SJSA1 (cell line): ENCODE results near the gene TDRD1. TPM values are rescaled to one million over a fixed set of nuclear protein-coding genes. Genes with fewer than 3 reads are reported as not detected.

Source experiments
- DNase-seq, 2 experiments: peaks; one replicate each; pipeline ENCODE4 v3.0.0-alpha.2; 2015 to 2020; ENCODE audit warnings: low spot score in 2 of 2, low read depth in 1 of 2
- H3K27ac ChIP-seq: fragments of 250-450 bp; sonication (Bioruptor Pico); 2 replicates; pipeline ENCODE4 v1.5.1; 2020; ENCODE audit warnings: mild to moderate bottlenecking, moderate library complexity
- H3K27me3 ChIP-seq: fragments of 250-450 bp; sonication (Bioruptor Pico); replicated peaks from 2 replicates; pipeline ENCODE4 v1.5.1; 2020; ENCODE audit warnings: mild to moderate bottlenecking, moderate library complexity
- H3K36me3 ChIP-seq: fragments of 250-450 bp; sonication (Bioruptor Pico); 2 replicates; pipeline ENCODE4 v1.5.1; 2020; ENCODE audit warnings: mild to moderate bottlenecking
- H3K4me1 ChIP-seq: fragments of 250-450 bp; sonication (Bioruptor Pico); replicated peaks from 2 replicates; pipeline ENCODE4 v1.6.1; 2021; ENCODE audit warnings: mild to moderate bottlenecking
- H3K4me3 ChIP-seq: fragments of 250-450 bp; sonication (Bioruptor Pico); 2 replicates; pipeline ENCODE4 v1.5.1; 2020; ENCODE audit warnings: mild to moderate bottlenecking
- H3K9me3 ChIP-seq: fragments of 250-450 bp; sonication (Bioruptor Pico); replicated peaks from 2 replicates; pipeline ENCODE4 v1.5.1; 2020; ENCODE audit warnings: mild to moderate bottlenecking
- total RNA-seq: library from RNA; depleted of rRNA; stranded (reverse); fragments of >200 nt; shearing (Covaris generic); gene quantifications from 2 replicates; pipeline ENCODE4 v1.2.3, GENCODE V29; 2014

The TDRD1 gene
- total RNA-seq, 1 experiment from 2014 or later: not detected

GRCh38 chr10:114181971-114182370 is 2.8 kb downstream of the TDRD1 start:
- DNase-seq: no peak
- Histone ChIP-seq H3K4me1 (no peaks in the 10 kb centered on the region), H3K36me3 (no peaks in the 10 kb centered on the region), H3K4me3 (no peak overlapping the region), H3K9me3 (no peaks in the 10 kb centered on the region), H3K27ac (no peak overlapping the region), H3K27me3 (peaks cover 3% of the 10 kb centered on the region; the same call in 1 of the 2 replicates)

- peaks cover 3% of the 10 kb centered on the region; the same call in 1 of the 2 replicates for H3K27me3 ChIP-seq
- no peak overlapping the region for H3K27ac ChIP-seq
- DNase-seq: no peak
- no peak overlapping the region for H3K4me3 ChIP-seq
- no peaks in the 10 kb centered on the region for H3K9me3 ChIP-seq
- no peaks in the 10 kb centered on the region for H3K4me1 ChIP-seq
- no peaks in the 10 kb centered on the region for H3K36me3 ChIP-seq
Observed at GRCh38 chr10:114183563-114183962, 4.4 kb downstream of the TDRD1 start.

GRCh38 chr10:114184276-114184675 is 5.1 kb downstream of the TDRD1 start:
- H3K27ac ChIP-seq: no peak overlapping the region
- no peak for DNase-seq
- no peaks in the 10 kb centered on the region for H3K36me3 ChIP-seq
- H3K27me3 ChIP-seq: peaks cover 8% of the 10 kb centered on the region; the same call in 1 of the 2 replicates
- H3K4me3 ChIP-seq: no peak overlapping the region
- no peaks in the 10 kb centered on the region for H3K4me1 ChIP-seq
- no peaks in the 10 kb centered on the region for H3K9me3 ChIP-seq

- Histone ChIP-seq H3K9me3 (no peaks in the 10 kb centered on the region), H3K36me3 (no peaks in the 10 kb centered on the region), H3K4me1 (no peaks in the 10 kb centered on the region), H3K27me3 (peaks cover 17% of the 10 kb centered on the region), H3K27ac (no peak overlapping the region), H3K4me3 (no peak overlapping the region)
- DNase-seq: no peak
Observed at GRCh38 chr10:114188001-114188400, 8.8 kb downstream of the TDRD1 start.

- H3K9me3 ChIP-seq: no peaks in the 10 kb centered on the region
- no peak overlapping the region for H3K4me3 ChIP-seq
Observed at GRCh38 chr10:114188900-114189299, 9.7 kb downstream of the TDRD1 start.

GRCh38 chr10:114189700-114190099 is 10.5 kb downstream of the TDRD1 start:
- Histone ChIP-seq H3K27ac (no peak overlapping the region), H3K9me3 (no peaks in the 10 kb centered on the region)

More at GRCh38 chr10:114188900-114189299, 9.7 kb downstream of the TDRD1 start:
- Histone ChIP-seq H3K4me1 (no peaks in the 10 kb centered on the region), H3K36me3 (no peaks in the 10 kb centered on the region), H3K27me3 (peaks cover 17% of the 10 kb centered on the region), H3K27ac (no peak overlapping the region)
- no peak for DNase-seq

GRCh38 chr10:114195079-114195478 is 15.9 kb downstream of the TDRD1 start:
- Histone ChIP-seq H3K4me3 (no peak overlapping the region), H3K9me3 (no peaks in the 10 kb centered on the region)

More at GRCh38 chr10:114189700-114190099, 10.5 kb downstream of the TDRD1 start:
- H3K36me3 ChIP-seq: no peaks in the 10 kb centered on the region
- no peaks in the 10 kb centered on the region for H3K4me1 ChIP-seq
- no peak for DNase-seq
- H3K27me3 ChIP-seq: peaks cover 17% of the 10 kb centered on the region
- no peak overlapping the region for H3K4me3 ChIP-seq

GRCh38 chr10:114199239-114199638 is 20.1 kb downstream of the TDRD1 start:
- Histone ChIP-seq H3K4me3 (no peak overlapping the region), H3K27me3 (peaks cover 31% of the 10 kb centered on the region), H3K36me3 (no peaks in the 10 kb centered on the region), H3K27ac (no peak overlapping the region), H3K9me3 (no peaks in the 10 kb centered on the region), H3K4me1 (no peaks in the 10 kb centered on the region)
- no peak for DNase-seq

More at GRCh38 chr10:114195079-114195478, 15.9 kb downstream of the TDRD1 start:
- Histone ChIP-seq H3K36me3 (no peaks in the 10 kb centered on the region), H3K4me1 (no peaks in the 10 kb centered on the region), H3K27me3 (peaks cover 20% of the 10 kb centered on the region), H3K27ac (no peak overlapping the region)
- DNase-seq: no peak

- Histone ChIP-seq H3K27ac (no peak overlapping the region), H3K36me3 (no peaks in the 10 kb centered on the region), H3K9me3 (no peaks in the 10 kb centered on the region), H3K4me3 (no peak overlapping the region), H3K4me1 (no peaks in the 10 kb centered on the region), H3K27me3 (peaks cover 41% of the 10 kb centered on the region)
- DNase-seq: no peak
Observed at GRCh38 chr10:114202812-114203211, 23.7 kb downstream of the TDRD1 start.

- H3K4me1 ChIP-seq: no peaks in the 10 kb centered on the region
- no peaks in the 10 kb centered on the region for H3K36me3 ChIP-seq
- DNase-seq: no peak
- no peaks in the 10 kb centered on the region; the same call in 1 of the 2 replicates for H3K9me3 ChIP-seq
- no peak overlapping the region for H3K4me3 ChIP-seq
- peaks cover 57% of the 10 kb centered on the region for H3K27me3 ChIP-seq
- H3K27ac ChIP-seq: no peak overlapping the region
Observed at GRCh38 chr10:114206902-114207301, 27.7 kb downstream of the TDRD1 start.

- H3K27me3 ChIP-seq: peaks cover 59% of the 10 kb centered on the region
- H3K36me3 ChIP-seq: no peaks in the 10 kb centered on the region
- H3K27ac ChIP-seq: no peak overlapping the region
- no peaks in the 10 kb centered on the region; the same call in 1 of the 2 replicates for H3K9me3 ChIP-seq
- H3K4me1 ChIP-seq: no peaks in the 10 kb centered on the region
- no peak overlapping the region for H3K4me3 ChIP-seq
- no peak for DNase-seq
Observed at GRCh38 chr10:114207349-114207748, 28.2 kb downstream of the TDRD1 start.

- H3K36me3 ChIP-seq: no peaks in the 10 kb centered on the region
- DNase-seq: no peak
- no peaks in the 10 kb centered on the region; the same call in 1 of the 2 replicates for H3K9me3 ChIP-seq
- H3K4me1 ChIP-seq: no peaks in the 10 kb centered on the region
- no peak overlapping the region for H3K27ac ChIP-seq
- peaks cover 59% of the 10 kb centered on the region for H3K27me3 ChIP-seq
- H3K4me3 ChIP-seq: no peak overlapping the region
Observed at GRCh38 chr10:114208351-114208750, 29.2 kb downstream of the TDRD1 start.

- H3K27ac ChIP-seq: no peak overlapping the region
- no peak overlapping the region for H3K4me3 ChIP-seq
- H3K9me3 ChIP-seq: no peaks in the 10 kb centered on the region; the same call in 1 of the 2 replicates
- peaks cover 47% of the 10 kb centered on the region for H3K27me3 ChIP-seq
- H3K4me1 ChIP-seq: no peaks in the 10 kb centered on the region
- no peak for DNase-seq
- H3K36me3 ChIP-seq: no peaks in the 10 kb centered on the region
Observed at GRCh38 chr10:114212153-114212552, 33.0 kb downstream of the TDRD1 start.

- Histone ChIP-seq H3K4me1 (no peaks in the 10 kb centered on the region), H3K9me3 (no peaks in the 10 kb centered on the region; the same call in none of the 2 replicates), H3K27ac (no peak overlapping the region), H3K27me3 (peaks cover 52% of the 10 kb centered on the region), H3K36me3 (no peaks in the 10 kb centered on the region), H3K4me3 (no peak overlapping the region)
- DNase-seq: no peak
Observed at GRCh38 chr10:114215033-114215432, 35.9 kb downstream of the TDRD1 start.

GRCh38 chr10:114220281-114220680 is 41.1 kb downstream of the TDRD1 start:
- H3K27ac ChIP-seq: no peak overlapping the region
- no peaks in the 10 kb centered on the region for H3K4me1 ChIP-seq
- peaks cover 68% of the 10 kb centered on the region for H3K27me3 ChIP-seq
- no peaks in the 10 kb centered on the region for H3K36me3 ChIP-seq
- H3K9me3 ChIP-seq: no peaks in the 10 kb centered on the region; the same call in 1 of the 2 replicates
- DNase-seq: no peak
- H3K4me3 ChIP-seq: no peak overlapping the region
